ENCODE measurements around the gene SERINC5. TPM values are rescaled to one million over a fixed set of nuclear protein-coding genes. Genes with fewer than 3 reads are reported as not detected.

The SERINC5 gene
- total and polyA plus RNA-seq, 2 of the 4 experiments (the other 2 are of a cell fraction), result 5.0 to 8.1 TPM

DNA sequence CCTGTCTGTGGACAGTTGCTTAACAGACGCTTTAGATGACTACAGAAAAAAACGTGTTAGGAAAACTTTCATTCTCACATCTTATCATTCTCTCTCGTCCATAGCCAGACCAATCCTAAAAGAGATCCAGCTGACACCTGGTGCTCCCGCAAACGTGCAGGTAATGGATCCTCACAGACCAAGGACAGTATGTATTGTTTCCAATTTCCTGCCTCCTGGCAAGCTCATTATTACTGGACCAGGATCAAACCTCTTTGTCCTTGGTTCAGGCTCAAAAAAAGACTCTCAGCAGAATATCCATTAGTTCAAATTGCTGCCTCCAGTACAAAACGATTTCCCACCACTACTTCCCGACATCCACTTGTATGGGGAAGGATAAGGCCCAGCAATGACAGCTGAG lies 62.4 kb downstream of the SERINC5 start:
- H3K9ac ChIP-seq (ENCODE audit: low read depth, low read length), result no peak overlapping the region
- H3K4me3 ChIP-seq (ENCODE audit: insufficient read depth, low read depth, low read length), result no peak overlapping the region
- BruUV-seq (replicated peaks), result no TSS peak
- peaks cover 6% of the 10 kb centered on the region for H3K4me1 ChIP-seq (ENCODE audit: control insufficient read depth, insufficient read depth, low read length)
- H3K14ac ChIP-seq (replicated peaks; ENCODE audit: low read depth, low read length), result 0 out of 2 replicates have a peak overlapping the region, but pooled peaks have one; percentile 22
- H2AFZ ChIP-seq (replicated peaks; ENCODE audit: low read length, poor library complexity), result no peak overlapping the region
- H2BK20ac ChIP-seq (ENCODE audit: low read depth, low read length), result peak overlapping the region; percentile 27; the same call in 1 of the 2 replicates
- no peaks in the 10 kb centered on the region for H3K27me3 ChIP-seq (ENCODE audit: control insufficient read depth, insufficient read depth, low read length)
- peaks cover 5 to 25% of the 10 kb centered on the region in 2 experiments; a peak in 2 of 4 replicates for H3K79me1 ChIP-seq (ENCODE audit: low read depth in 1 of 2, low read length in 2 of 2)
- ChIA-PET POLR2A (ENCODE audit: unreplicated experiment) (no interaction called here), CTCF (interaction anchor here (1.1 to 1.3 kb wide), 2 partner anchors 17 to 67 kb away, joined by 3 to 4 read pairs; no protein-coding TSS in a partner anchor)
- ATAC-seq (ENCODE audit: low read depth), result no peak; the same call in 1 of the 2 replicates
- H3K36me3 ChIP-seq (ENCODE audit: control insufficient read depth, insufficient read depth, low read length), result no peaks in the 10 kb centered on the region
- peak overlapping the region; percentile 52; the same call in 1 of the 2 replicates for H3K4ac ChIP-seq (ENCODE audit: low read depth, low read length)
- intact Hi-C loops (cut with micrococcal nuclease), result no loop called here
- H2BK120ac ChIP-seq (ENCODE audit: low read depth, low read length), result 0 out of 2 replicates have a peak overlapping the region, but pooled peaks have one; percentile 8
- no peak for DNase-seq
- H2AK5ac ChIP-seq (ENCODE audit: low read depth, low read length), result no peak overlapping the region; the same call in 1 of the 2 replicates
- H4K91ac ChIP-seq (ENCODE audit: insufficient read depth, low read depth, low read length), result peak overlapping the region; percentile 1; the same call in 1 of the 2 replicates
- H3K18ac ChIP-seq (ENCODE audit: low read depth, low read length), result 0 out of 2 replicates have a peak overlapping the region, but pooled peaks have one; percentile 12
- in situ Hi-C loops (cut with MboI; ENCODE audit: low sequenced_read_pairs), result no loop called here
- H3K4me2 ChIP-seq (ENCODE audit: low read depth, low read length), result no peak overlapping the region
- peaks cover 21% of the 10 kb centered on the region for H3K9me1 ChIP-seq (ENCODE audit: insufficient read depth, low read length)
- 0 out of 2 replicates have a peak overlapping the region, but pooled peaks have one; percentile 13 for H3K23ac ChIP-seq (ENCODE audit: low read depth, low read length)
- no peaks in the 10 kb centered on the region for H4K20me1 ChIP-seq (ENCODE audit: insufficient read depth, low read length)
- peak overlapping the region in 1 of 2 experiments; percentile 17; a peak in 1 of 4 replicates for H4K8ac ChIP-seq (ENCODE audit: low read depth in 2 of 2, low read length in 2 of 2)
- no peak overlapping the region for H3K56ac ChIP-seq (ENCODE audit: extremely low read depth, insufficient read depth, low read length)
- H4K5ac ChIP-seq (ENCODE audit: low read depth, low read length), result no peak overlapping the region
- no peak overlapping the region for H2AK9ac ChIP-seq (replicated peaks; ENCODE audit: low read depth, low read length, poor library complexity)
- no peak overlapping the region for H2BK15ac ChIP-seq (ENCODE audit: low read depth, low read length)
- H3K27ac ChIP-seq (ENCODE audit: insufficient read depth, low read length), result no peak overlapping the region
- WGBS, 2 experiments (ENCODE audit: extremely low coverage in 2 of 2, insufficient read length in 1 of 2), result 30% methylated on average over 2 of the region's 7 CpGs; no CpG with 5 or more reads in 1 of the 2 experiments
- no peak overlapping the region for H2BK5ac ChIP-seq (ENCODE audit: low read depth, low read length, poor library complexity, severe bottlenecking)
- H3K9me3 ChIP-seq (ENCODE audit: control insufficient read depth, insufficient read depth, low read length), result no peaks in the 10 kb centered on the region
- no peak for TF ChIP-seq RFX5 (IDR thresholded peaks at IDR 0.05; ENCODE audit: low read depth, low read length)
- TF ChIP-seq SMC3 (IDR thresholded peaks at IDR 0.05; ENCODE audit: low read depth, low read length), result no peak
- no peak for TF ChIP-seq RCOR1 (IDR thresholded peaks at IDR 0.05; ENCODE audit: insufficient replicate concordance, low read length)
- no peak for TF ChIP-seq CHD1 (IDR thresholded peaks at IDR 0.05; ENCODE audit: low read depth, low read length)
- no peak for TF ChIP-seq CEBPB (IDR thresholded peaks at IDR 0.05; ENCODE audit: low read depth, low read length)
- no peak for TF ChIP-seq MAFK (IDR thresholded peaks at IDR 0.05; ENCODE audit: low read depth, low read length)
- TF ChIP-seq, protein P1, sequence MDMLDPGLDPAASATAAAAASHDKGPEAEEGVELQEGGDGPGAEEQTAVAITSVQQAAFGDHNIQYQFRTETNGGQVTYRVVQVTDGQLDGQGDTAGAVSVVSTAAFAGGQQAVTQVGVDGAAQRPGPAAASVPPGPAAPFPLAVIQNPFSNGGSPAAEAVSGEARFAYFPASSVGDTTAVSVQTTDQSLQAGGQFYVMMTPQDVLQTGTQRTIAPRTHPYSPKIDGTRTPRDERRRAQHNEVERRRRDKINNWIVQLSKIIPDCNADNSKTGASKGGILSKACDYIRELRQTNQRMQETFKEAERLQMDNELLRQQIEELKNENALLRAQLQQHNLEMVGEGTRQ (IDR thresholded peaks at IDR 0.05; ENCODE audit: low read depth, low read length), result no peak
- TF ChIP-seq RAD21 (IDR thresholded peaks at IDR 0.05; ENCODE audit: low read length), result no peak
- dilution Hi-C loops (cut with HindIII; ENCODE audit: low sequenced_read_pairs, unreplicated experiment), result no loop called here
